UCSD-AML1 (cell line): ENCODE measurements around the gene NF1.
"Not testable (repeated sequence)": the region's sequence is repeated elsewhere in the genome, so short reads cannot be mapped to it uniquely, and the experiment has no call there.

ENCODE experiments used
- DNase-seq: peaks from one replicate; lab custom pipeline; 2025; ENCODE audit not compliant: unreplicated experiment; lab: John Stamatoyannopoulos, UW

Gene NF1

DNA sequence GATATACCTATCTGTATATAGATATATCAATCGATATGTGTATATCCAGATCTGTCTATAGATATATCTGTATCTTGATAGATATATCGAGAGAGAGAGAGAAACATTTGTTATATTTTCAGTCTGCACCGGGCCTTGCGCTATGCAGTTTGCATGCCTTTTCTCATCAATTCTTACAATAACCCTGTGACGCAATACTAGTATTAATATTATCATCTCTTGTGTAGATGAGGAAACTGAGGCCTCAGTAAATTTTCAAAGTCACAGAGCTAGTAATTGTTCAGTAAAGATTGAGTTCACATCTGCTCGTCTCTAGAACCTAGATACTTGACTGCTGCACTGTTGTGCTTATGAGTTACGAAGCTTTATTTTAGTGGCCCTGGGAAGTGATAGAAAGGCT, 77.6 kb downstream of the NF1 start:
- DNase-seq = no peak

GRCh38 chr17:31174215-31174614, 79.4 kb downstream of the NF1 start:
- DNase-seq = no peak

GRCh38 chr17:31175237-31175636, 80.5 kb downstream of the NF1 start:
- no peak for DNase-seq

GRCh38 chr17:31176143-31176542, 81.4 kb downstream of the NF1 start:
- not testable (repeated sequence) for DNase-seq

- not testable (repeated sequence) for DNase-seq
These were observed 84.2 kb downstream of the NF1 start for GRCh38 chr17:31178951-31179350.

GRCh38 chr17:31195305-31195704, 100.5 kb downstream of the NF1 start:
- no peak for DNase-seq

DNA sequence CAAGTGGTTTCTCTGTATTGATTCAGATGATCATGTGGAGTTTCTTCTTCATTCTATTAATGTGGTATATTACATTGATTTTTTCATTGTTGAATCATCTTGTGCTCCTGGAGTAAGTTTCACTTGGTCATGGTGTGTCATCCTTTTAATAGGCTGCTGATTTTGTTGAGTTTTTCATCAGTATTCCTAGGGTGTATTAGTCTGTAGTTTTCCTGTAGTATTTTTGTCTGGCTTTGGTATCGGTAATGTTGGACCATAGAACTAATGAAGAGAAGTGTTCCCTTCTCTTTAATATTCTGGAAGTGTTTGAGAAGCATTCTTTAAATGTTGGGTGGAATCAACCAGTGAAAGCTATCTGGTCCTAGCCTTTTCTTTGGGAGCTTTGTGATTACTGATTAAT, 103.2 kb downstream of the NF1 start:
- DNase-seq = no peak

GRCh38 chr17:31198666-31199065, 103.9 kb downstream of the NF1 start:
- not testable (repeated sequence) for DNase-seq

GRCh38 chr17:31200287-31200686, 105.5 kb downstream of the NF1 start:
- DNase-seq = no peak

DNA sequence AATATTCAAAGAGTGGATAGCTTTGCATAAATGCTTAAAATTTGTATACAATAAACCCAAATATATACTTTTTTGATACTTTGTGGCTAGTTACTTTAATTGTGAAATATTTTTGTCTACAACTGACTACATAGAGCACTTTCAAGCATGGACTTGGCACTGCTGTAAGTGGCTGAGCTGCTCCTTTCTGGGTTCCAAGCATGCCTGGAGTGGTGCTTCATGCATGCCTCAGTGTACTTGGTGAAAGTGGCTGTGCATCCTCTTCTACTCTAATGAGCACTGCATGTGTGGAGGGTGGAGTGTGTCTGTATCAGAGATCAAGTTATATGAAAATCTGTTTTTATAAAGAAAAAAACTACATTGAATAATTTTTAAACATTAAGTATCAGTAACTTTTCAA, 108.2 kb downstream of the NF1 start:
- no peak for DNase-seq

DNA sequence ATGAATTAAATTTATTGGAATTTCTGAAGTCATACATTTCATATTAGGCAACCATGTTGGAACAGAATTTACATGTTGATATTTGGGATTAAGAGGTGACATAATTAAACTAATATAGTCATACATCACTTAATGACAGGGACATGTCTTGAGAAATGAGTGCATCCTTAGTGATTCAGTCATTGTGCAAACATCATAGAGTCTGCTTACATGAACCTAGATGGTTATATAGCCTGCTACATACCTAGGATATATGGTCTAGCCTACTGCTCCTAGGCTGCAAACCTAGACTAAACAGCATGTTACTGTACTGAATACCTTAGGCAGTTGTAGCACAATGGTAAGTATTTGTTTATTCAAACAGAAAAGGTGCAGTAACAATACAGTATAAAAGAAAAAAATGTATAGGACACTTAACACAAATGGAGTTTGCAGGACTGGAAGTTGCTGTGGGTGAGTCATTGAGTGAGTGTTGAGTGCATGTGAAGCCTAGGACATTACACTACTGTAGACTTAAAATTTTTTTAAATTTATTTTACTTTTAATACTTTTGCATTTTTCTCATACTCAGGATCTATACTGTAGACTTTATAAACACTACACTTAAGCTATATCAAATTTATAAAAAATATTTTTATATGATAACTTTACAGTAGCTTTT, 116.7 kb downstream of the NF1 start:
- no peak for DNase-seq

DNA sequence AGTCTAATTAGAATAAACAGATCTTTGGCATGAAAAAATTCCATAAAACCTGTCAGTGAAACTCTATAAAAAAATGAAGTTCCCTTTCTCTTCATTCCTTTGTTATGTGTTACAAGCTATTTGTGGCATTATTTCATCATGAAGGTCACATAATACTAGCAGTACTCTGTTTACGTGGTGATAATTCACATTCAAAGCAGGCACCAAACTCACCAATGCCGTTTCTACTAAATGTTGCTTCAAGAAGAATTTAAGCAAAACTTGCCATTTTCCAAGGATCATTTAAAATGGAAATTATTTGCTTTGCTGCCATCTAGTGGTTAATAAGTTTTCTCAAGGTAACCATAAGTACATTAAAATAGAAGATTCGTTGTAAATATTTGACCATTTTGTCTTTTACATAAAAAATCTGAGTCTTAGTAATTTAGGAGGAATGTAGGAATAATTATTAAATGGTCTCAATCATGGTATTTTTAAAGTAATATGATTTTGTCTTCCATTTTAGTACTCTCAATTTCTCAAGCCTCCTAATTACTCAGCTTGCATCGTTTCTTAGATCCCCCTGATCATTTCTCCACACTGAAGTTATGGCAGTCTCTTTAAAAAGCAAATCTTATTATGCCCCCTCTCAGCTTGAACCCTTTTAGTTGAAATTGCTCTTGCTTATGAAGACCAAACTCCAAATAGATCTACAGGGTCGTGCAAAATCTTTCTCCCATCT, 121.4 kb downstream of the NF1 start:
- DNase-seq = no peak

DNA sequence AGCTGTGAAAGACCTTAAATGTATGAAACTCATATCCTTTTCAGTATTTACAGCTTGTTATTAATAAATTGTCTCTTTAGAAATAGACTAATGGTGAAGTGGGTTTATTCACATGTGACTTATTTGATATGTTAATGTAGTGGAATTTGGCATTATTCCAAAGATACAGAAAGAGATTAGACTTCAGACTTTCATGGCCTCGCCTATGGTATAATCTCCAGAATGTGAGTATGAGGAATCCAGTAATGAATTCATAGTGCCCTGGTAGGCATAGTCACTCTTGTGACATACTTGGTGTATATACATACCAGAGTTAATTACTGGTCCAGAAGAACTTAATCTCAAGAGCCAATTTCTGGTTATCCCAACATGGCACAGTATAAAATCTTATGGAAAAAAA, 129.6 kb downstream of the NF1 start:
- DNase-seq = no peak

GRCh38 chr17:31225831-31226230, 131.1 kb downstream of the NF1 start:
- no peak for DNase-seq

DNA sequence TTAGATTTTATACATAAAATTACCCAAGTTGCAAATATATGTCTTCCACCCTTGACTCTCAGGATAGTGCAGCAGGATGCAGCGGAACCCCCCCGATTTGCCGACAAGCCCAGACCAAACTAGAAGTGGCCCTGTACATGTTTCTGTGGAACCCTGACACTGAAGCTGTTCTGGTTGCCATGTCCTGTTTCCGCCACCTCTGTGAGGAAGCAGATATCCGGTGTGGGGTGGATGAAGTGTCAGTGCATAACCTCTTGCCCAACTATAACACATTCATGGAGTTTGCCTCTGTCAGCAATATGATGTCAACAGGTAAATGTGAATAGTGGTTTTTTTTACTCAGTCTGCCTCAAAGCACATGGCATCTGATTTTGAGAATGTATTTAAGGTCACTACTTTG, 131.6 kb downstream of the NF1 start:
- peak; percentile 51 for DNase-seq

GRCh38 chr17:31226950-31227349, 132.2 kb downstream of the NF1 start:
- no peak for DNase-seq

DNA sequence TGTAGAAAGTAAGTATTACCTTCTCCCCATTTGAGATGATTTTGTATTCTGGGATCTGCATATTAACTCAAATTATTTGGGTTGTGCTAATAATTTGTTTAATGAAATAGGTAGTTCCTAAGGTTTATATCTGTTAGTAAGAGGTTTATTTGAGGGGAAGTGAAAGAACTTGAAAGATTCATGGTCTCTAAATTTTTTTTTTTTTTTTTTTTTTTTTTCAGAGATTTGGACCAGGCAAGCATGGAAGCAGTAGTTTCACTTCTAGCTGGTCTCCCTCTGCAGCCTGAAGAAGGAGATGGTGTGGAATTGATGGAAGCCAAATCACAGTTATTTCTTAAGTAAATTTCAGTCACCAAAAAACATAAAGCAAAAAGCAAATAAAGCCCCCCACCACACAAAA, 137.1 kb downstream of the NF1 start:
- no peak for DNase-seq

- DNase-seq = no peak
These were observed 140.3 kb downstream of the NF1 start for GRCh38 chr17:31235110-31235509.

DNA sequence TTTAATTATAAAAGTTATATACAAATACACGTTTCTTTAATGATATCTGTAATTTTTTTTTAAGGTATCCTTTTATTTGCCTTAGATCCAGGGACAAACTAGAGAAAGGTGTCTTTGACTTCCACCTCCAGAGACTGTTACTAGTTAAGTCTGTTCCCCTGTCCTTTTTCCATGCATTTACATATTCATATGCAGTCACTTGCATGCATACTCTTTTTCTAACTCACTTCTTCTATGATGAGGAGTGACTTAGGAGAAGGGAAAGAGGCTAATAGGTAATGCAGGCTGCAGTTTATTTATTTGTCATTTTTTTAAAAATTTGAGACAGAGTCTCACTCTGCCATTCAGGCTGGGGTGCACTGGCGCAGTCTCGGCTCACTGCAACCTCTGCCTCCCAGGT, 141.4 kb downstream of the NF1 start:
- no peak for DNase-seq

- no peak for DNase-seq
These were observed 141.9 kb downstream of the NF1 start for GRCh38 chr17:31236712-31237111.

- DNase-seq = no peak
These were observed 146.3 kb downstream of the NF1 start for GRCh38 chr17:31241116-31241515.

- DNase-seq = no peak
These were observed 154.4 kb downstream of the NF1 start for GRCh38 chr17:31248986-31249834.
